Stimulated activated CD8-positive, alpha-beta memory T cell treated with anti-CD3 and anti-CD28 coated beads, Interleukin-7, amount 100 ng/mL, for 1 hour (primary cell): ENCODE measurements around the gene MAML3.

ENCODE experiments used
- DNase-seq, 2 donors: peaks; one replicate each; pipeline ENCODE4 v3.0.0-alpha.2; 2020; ENCODE audit warnings: low read depth in 2 of 2

Gene MAML3

DNA sequence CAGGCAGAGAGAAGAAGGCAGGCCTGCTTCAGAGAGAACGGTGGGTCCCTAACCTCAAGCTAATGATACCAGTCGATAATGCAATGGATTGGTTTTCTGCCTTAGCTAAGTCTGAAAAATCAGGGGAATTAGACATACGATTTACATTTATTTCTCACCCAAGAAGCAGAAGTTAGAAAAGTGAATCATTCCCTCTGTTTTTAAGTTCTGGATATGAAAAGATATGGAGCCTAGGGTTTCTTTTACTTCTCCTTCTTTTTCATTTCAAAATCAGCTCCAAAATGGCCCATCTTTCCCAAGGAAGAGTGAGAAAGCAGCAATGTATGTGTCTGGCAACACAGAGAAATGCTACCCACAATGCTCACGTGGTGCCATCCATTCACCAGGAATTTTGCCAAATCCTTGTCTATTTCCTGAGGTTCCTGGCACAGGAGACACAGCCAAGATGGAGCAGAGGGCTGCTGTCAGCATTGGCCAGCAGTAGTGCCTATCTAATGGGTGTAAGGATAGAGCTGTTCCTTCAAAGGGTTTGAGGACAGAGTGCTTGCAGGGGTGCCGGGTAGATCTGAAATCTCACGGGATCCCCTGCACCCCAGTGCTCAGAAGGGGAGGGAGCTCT, 231.5 kb downstream of the MAML3 start:
- no peak for DNase-seq

GRCh38 chr4:139921429-139922184, 232.4 kb downstream of the MAML3 start:
- no peak for DNase-seq

GRCh38 chr4:139920486-139921002, 233.4 kb downstream of the MAML3 start:
- DNase-seq, result no peak

DNA sequence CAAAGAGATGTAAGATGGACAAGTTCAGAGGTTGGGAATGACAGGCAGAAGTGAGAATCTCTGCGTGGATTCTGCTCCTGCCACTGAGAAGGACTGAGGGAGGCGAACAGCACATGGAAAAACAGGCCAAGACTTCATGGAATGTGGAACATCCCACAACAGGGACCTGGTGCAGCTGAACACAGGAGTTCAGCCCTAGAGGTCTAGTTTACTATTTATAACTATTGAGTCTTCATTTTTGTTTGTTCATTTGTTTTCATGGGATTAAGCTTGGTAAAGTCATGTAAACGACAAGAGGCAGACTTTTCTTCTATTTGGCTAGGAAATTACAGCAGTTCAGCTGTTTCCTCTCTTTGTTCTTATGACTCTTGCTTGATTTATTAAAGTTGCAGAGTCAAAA, 234.5 kb downstream of the MAML3 start:
- DNase-seq, result no peak

- no peak for DNase-seq
These were observed 235.0 kb downstream of the MAML3 start for GRCh38 chr4:139919004-139919403.

GRCh38 chr4:139918591-139918990, 235.4 kb downstream of the MAML3 start:
- no peak for DNase-seq

DNA sequence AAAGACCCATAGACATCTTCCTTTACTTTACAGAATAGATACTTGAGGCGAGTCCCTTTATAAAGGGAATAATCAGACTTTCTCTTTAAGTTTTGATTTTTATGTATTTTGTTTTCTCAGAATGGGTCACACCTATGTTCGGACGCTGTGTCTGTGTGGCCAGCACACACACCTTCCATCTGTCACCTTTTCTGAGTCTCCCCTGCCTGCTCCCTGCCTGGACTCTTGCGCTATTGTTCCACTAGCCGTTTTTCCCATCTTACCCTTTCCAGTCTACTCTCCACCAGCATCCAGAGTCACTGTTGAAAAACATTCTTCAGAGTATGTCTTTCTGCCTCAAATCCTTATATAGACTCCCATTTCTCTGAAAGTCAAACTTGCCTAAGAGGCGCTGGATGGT, 236.1 kb downstream of the MAML3 start:
- no peak for DNase-seq

DNA sequence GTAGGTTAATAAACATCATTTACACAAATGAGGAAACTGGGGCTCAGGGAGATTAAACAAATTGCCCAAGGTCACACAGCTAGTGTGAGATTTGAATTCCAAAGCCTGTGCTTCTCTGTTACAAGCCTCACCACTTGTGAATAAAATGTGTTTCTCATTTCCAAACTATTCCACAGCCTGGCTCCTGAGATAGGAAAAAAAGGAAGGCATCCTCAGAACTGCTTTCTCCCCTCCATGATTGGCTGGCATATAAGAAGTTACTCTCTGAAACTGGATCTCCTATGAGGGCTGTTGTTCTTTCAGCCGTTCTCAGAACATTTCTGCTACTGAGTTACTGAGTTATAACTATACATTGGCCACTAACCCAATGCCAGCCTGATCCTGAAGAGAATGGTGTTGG, 237.9 kb downstream of the MAML3 start:
- no peak for DNase-seq

GRCh38 chr4:139915037-139915436, 238.9 kb downstream of the MAML3 start:
- DNase-seq, result no peak

GRCh38 chr4:139913995-139914598, 239.9 kb downstream of the MAML3 start:
- DNase-seq, result no peak

- no peak for DNase-seq
These were observed 240.5 kb downstream of the MAML3 start for GRCh38 chr4:139913398-139913990.

GRCh38 chr4:139912445-139912844, 241.5 kb downstream of the MAML3 start:
- DNase-seq, result no peak

DNA sequence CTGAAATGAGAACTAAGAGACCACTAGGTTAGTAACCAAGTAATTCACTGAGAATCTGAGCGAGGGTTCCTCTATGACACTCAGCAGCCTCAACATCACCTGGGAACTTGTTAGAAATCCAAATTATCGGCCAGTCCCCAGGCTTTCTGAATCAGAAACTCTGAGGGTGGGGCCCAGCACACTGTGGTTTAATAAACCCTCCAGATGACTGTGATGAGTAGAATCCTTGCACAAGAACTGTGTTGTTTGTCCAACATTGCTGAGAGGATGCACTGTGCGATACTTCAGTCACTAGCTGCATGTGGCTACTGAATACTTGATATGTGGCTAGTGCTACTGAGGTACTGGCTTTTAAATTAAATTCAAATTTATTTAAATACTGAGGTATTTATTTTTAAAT, 243.9 kb downstream of the MAML3 start:
- no peak for DNase-seq

- DNase-seq, result no peak
These were observed 245.1 kb downstream of the MAML3 start for GRCh38 chr4:139908636-139909437.

- no peak for DNase-seq
These were observed 246.8 kb downstream of the MAML3 start for GRCh38 chr4:139907001-139907809.

- no peak for DNase-seq
These were observed 248.5 kb downstream of the MAML3 start for GRCh38 chr4:139905489-139905888.

DNA sequence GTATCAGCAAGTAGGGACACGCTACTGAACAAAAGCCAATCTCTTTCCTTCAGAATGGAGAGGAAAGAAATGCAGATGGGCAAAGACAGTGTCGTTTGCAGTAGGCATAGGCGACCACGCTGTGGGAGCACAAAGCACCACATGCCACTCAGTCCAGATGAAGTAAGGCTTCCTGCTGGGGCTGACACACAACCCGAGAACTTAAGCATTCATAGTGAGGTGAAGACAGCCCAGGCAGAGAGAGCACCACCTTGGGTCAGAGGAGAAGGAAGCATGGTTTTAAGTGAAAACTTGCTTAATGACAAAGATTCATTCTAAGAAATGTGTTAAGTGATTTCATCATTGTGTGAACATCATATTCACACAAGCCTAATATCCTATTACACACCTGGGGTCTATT, 249.6 kb downstream of the MAML3 start:
- no peak for DNase-seq

DNA sequence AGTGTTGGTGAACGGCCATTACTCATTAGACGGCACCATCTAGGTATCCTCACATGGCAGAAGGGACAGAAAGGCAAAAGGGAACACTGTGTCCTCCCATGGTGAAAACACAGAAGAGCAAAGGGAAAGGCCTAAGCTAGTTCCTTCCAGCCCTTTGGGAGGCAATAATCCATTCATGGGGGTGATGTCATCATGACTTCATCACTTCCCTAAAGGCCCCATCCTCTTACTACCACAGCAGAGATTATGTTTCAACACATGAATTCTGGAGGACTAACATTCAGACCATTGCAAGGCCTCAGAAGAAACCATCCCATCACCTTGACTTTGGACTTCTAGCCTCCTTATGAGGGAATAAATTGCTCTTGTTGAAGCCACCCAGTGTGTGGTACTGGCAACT, 250.1 kb downstream of the MAML3 start:
- no peak for DNase-seq

DNA sequence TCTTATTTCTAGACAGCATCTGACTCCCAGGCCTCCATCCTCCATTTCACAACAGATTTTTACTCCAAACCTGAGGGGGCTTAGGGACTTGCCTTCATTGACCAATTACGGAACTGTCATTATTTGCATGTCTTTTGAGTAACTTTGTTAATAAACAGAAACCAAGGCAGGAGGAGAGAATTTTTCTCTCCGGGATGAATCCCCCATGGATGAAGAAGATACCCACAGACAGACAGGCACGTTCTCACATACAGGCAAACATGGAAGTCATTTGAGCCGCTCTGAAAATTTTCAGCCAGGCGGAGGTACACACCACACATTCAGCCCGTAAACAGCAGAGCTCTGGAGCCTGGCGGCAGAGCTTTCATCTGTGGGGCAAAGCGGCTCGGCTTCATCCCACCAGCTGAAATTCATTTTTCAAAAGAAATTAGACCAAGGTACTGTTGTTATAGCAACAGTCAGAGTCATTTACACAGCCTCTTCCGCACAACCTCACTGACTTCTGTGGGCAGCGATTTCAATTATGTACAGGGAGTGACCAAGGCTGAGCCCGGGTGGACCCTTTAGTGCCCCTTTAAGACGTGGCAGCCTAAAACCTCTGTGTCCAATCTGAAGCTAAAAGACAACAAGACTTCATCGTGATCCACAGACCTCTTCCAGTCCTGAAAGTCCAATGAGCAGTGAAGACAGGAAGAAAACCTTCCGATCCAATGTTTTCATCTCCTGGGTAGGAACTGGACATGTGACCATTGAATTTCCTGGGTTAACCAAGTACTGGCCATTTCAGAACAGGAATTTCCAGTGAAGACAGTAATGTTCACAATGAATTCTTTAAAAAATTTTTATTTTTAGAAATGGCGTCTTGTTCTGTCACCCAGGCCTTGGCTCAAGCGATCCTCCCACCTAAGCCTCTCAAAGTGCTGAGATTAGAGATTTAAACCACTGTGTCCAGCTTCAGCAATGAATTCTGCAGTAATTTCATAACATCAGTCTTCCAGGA, 251.4 kb downstream of the MAML3 start:
- no peak for DNase-seq
